Osteocyte (in vitro differentiated cells): ENCODE results near the gene FAHD2B. TPM values are rescaled to one million over a fixed set of nuclear protein-coding genes. Genes with fewer than 3 reads are reported as not detected.
"Not testable (repeated sequence)": the region's sequence is repeated elsewhere in the genome, so short reads cannot be mapped to it uniquely, and the experiment has no call there.

Experiments
- DNase-seq: peaks from one replicate; pipeline ENCODE4 v3.0.0; 2021; ENCODE audit warnings: mixed read lengths; ENCODE audit not compliant: unreplicated experiment; ENCODE audit errors: extremely low spot score
- H3K27ac Mint-ChIP-seq: one replicate; pipeline ENCODE4 v1.8.0; 2021; ENCODE audit warnings: mild to moderate bottlenecking, mixed read lengths; ENCODE audit not compliant: unreplicated experiment
- H3K27me3 Mint-ChIP-seq: one replicate; pipeline ENCODE4 v1.8.0; 2021; ENCODE audit warnings: mixed read lengths; ENCODE audit not compliant: unreplicated experiment
- H3K36me3 Mint-ChIP-seq: one replicate; pipeline ENCODE4 v1.8.0; 2021; ENCODE audit warnings: mixed read lengths; ENCODE audit not compliant: unreplicated experiment
- H3K4me1 Mint-ChIP-seq: one replicate; pipeline ENCODE4 v1.8.0; 2021; ENCODE audit warnings: mixed read lengths; ENCODE audit not compliant: unreplicated experiment
- H3K4me3 Mint-ChIP-seq: one replicate; pipeline ENCODE4 v1.8.0; 2021; ENCODE audit warnings: mild to moderate bottlenecking, moderate library complexity, mixed read lengths; ENCODE audit not compliant: unreplicated experiment
- H3K9me3 Mint-ChIP-seq: one replicate; pipeline ENCODE4 v1.8.0; 2021; ENCODE audit warnings: mixed read lengths; ENCODE audit not compliant: unreplicated experiment
- long read RNA-seq: library from polyadenylated mRNA; unstranded; transcript quantifications from one replicate; pipeline ENCODE4 v2.0.0, GENCODE V29; 2021
- total RNA-seq: library from RNA; stranded (reverse); gene quantifications from 2 replicates; pipeline ENCODE4 v1.2.1, GENCODE V29; 2021
- TF ChIP-seq, protein P1 (sequence below): fragments of 200-600 bp; sonication (generic); IDR thresholded peaks from 2 replicates; pipeline ENCODE4 v1.5.0; 2021; ENCODE audit warnings: antibody characterized with exemption, mild to moderate bottlenecking, moderate library complexity

The FAHD2B gene
- 26.1 and 27.2 TPM in 2 replicates for total RNA-seq
- long read RNA-seq, transcript FAHD2B-202 (9 exons, 1,388 nt) = major isoform, 37 of 82 reads
- long read RNA-seq, transcript FAHD2B-201 (8 exons, 1,305 nt) = minor isoform, 24 of 82 reads
- long read RNA-seq, partial matches to known transcripts = 0 of 82 reads
- long read RNA-seq, other reads (novel, unspliced or antisense) = 21 of 82 reads

- H3K9me3 Mint-ChIP-seq, H3K36me3 Mint-ChIP-seq, H3K4me1 Mint-ChIP-seq: not testable (repeated sequence)
- peaks cover 18% of the 10 kb centered on the region for H3K27me3 Mint-ChIP-seq
- DNase-seq = peak; percentile 88
- H3K4me3 Mint-ChIP-seq = peak within 1 kb of the TSS; percentile 77
- peak within 1 kb of the TSS; percentile 79 for H3K27ac Mint-ChIP-seq
Measured at GRCh38 chr2:97094772-97095611, at the start of gene FAHD2B. FAHD2B (minus strand) TSS chr2:97094882; CDS start chr2:97091706, 3,176 bp downstream.

GRCh38 chr2:97144016-97144415 lies 49.3 kb upstream of the FAHD2B start:
- H3K4me1 Mint-ChIP-seq, H3K9me3 Mint-ChIP-seq, H3K27me3 Mint-ChIP-seq, H3K4me3 Mint-ChIP-seq, DNase-seq, H3K27ac Mint-ChIP-seq: not testable (repeated sequence)
- H3K36me3 Mint-ChIP-seq = peaks cover 26% of the 10 kb centered on the region

DNA sequence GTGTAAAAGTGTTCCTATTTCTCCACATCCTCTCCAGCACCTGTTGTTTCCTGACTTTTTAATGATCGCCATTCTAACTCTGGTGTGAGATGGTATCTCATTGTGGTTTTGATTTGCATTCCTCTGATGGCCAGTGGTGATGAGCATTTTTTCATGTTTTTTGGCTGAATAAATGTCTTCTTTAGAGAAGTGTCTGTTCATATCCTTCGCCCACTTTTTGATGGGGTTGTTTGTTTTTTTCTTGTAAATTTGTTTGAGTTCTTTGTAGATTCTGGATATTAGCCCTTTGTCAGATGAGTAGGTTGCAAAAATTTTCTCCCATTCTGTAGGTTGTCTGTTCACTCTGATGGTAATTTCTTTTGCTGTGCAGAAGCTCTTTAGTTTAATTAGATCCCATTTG lies 34.4 kb upstream of the FAHD2B start:
- not testable (repeated sequence) for H3K4me3 Mint-ChIP-seq, DNase-seq
- H3K36me3 Mint-ChIP-seq = peaks cover 21% of the 10 kb centered on the region

DNA sequence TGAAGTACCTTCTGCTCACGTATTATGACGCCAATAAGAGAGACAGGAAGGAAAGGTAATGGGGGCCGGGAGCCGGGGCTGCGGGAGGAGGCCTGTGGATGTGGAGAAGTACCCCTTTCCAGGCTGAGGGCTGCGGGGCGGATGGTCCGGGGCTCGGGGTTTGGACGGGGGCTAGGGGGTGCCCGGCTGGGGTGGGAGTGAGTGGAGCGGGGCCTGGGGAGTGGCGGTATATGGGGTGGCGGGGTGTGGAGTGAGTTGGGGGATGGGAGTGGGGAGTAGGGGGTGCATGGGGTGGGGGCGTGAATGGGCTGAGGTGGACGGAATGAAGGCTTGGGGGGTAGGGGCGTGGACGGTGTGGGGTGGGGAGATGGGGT lies 19.2 kb upstream of the FAHD2B start:
- DNase-seq, H3K36me3 Mint-ChIP-seq, H3K9me3 Mint-ChIP-seq, H3K4me1 Mint-ChIP-seq: not testable (repeated sequence)
- peak overlapping the region; percentile 99 for H3K4me3 Mint-ChIP-seq
- H3K27ac Mint-ChIP-seq = peak overlapping the region; percentile 97
- peaks cover 21% of the 10 kb centered on the region for H3K27me3 Mint-ChIP-seq

More for the DNA sequence above, 34.4 kb upstream of the FAHD2B start:
- H3K27me3 Mint-ChIP-seq, H3K9me3 Mint-ChIP-seq, H3K4me1 Mint-ChIP-seq, H3K27ac Mint-ChIP-seq: not testable (repeated sequence)

DNA sequence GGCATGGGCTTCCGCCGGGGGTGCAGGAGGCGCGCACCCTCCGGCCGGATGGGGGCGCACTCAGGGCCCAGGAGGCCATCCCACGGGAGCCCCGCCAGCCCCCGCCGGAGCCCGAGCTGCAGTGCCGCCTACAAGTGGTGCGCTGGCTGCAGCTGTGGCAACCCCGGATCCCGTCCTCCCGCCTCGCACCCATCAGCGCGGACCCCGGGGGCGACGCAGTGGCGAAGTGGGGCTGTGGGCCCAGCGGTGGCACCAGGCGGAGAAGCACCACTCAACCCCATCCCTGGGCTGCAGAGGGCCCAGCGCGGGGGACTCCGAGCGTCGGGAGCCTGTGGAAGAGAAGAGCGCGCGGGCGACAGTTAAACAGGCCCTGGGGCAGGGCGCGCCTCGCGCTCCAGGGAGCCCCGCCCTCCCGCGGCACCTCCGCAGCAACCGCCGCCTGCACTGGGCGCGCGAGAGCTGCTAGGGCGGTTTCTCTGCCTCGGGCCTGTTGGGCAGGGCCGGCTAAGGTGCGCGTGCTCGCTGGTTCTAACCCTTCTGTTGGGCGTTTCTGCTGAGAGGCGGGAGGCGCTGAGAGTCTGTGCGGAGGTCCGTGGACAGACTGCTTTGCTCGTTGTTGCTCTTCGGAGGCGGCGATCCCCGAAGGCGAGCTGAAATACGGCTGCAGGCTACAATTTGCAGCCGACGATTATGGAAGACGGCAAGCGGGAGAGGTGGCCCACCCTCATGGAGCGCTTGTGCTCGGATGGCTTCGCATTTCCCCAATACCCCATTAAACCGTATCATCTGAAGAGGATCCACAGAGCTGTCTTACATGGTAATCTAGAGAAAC lies 18.6 kb upstream of the FAHD2B start, which contains the start of gene ANKRD36:
Gene ANKRD36 (plus strand): TSS at position 104 of the 832 bp plus-strand sequence. CDS start 587 bp downstream, at position 691.
- not testable (repeated sequence) for H3K4me1 Mint-ChIP-seq, H3K36me3 Mint-ChIP-seq, H3K9me3 Mint-ChIP-seq
- H3K27ac Mint-ChIP-seq = peak within 1 kb of the TSS; percentile 97
- peaks cover 27% of the 10 kb centered on the region for H3K27me3 Mint-ChIP-seq
- TF ChIP-seq, protein P1, sequence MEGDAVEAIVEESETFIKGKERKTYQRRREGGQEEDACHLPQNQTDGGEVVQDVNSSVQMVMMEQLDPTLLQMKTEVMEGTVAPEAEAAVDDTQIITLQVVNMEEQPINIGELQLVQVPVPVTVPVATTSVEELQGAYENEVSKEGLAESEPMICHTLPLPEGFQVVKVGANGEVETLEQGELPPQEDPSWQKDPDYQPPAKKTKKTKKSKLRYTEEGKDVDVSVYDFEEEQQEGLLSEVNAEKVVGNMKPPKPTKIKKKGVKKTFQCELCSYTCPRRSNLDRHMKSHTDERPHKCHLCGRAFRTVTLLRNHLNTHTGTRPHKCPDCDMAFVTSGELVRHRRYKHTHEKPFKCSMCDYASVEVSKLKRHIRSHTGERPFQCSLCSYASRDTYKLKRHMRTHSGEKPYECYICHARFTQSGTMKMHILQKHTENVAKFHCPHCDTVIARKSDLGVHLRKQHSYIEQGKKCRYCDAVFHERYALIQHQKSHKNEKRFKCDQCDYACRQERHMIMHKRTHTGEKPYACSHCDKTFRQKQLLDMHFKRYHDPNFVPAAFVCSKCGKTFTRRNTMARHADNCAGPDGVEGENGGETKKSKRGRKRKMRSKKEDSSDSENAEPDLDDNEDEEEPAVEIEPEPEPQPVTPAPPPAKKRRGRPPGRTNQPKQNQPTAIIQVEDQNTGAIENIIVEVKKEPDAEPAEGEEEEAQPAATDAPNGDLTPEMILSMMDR = peak; percentile 63
- H3K4me3 Mint-ChIP-seq = peak within 1 kb of the TSS; percentile 99
- DNase-seq = peak; percentile 94

- peaks cover 31% of the 10 kb centered on the region for H3K27me3 Mint-ChIP-seq
- not testable (repeated sequence) for H3K36me3 Mint-ChIP-seq, H3K4me1 Mint-ChIP-seq, DNase-seq, H3K9me3 Mint-ChIP-seq
- peak overlapping the region; percentile 92 for H3K27ac Mint-ChIP-seq
- TF ChIP-seq, protein P1 = peak; percentile 83
- H3K4me3 Mint-ChIP-seq = peak overlapping the region; percentile 99
Measured at GRCh38 chr2:97112320-97113049, 17.8 kb upstream of the FAHD2B start.

- H3K27ac Mint-ChIP-seq, H3K4me1 Mint-ChIP-seq, H3K4me3 Mint-ChIP-seq, DNase-seq, H3K36me3 Mint-ChIP-seq, H3K9me3 Mint-ChIP-seq: not testable (repeated sequence)
- peaks cover 34% of the 10 kb centered on the region for H3K27me3 Mint-ChIP-seq
Measured at GRCh38 chr2:97111246-97111645, 16.6 kb upstream of the FAHD2B start.

DNA sequence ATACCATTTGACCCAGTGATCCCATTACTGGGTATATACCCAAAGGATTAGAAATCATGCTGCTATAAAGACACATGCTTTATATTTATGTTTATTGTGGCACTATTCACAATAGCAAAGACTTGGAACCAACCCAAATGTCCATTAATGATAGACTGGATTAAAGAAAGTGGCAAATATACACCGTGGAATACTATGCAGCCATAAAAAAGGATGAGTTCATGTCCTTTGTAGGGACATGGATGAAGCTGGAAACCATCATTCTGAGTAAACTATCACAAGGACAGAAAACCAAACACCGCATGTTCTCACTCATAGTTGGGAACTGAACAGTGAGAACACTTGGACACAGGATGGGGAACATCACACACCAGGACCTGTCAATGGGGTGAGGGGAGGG lies 12.2 kb upstream of the FAHD2B start:
- not testable (repeated sequence) for H3K4me1 Mint-ChIP-seq, H3K9me3 Mint-ChIP-seq, H3K27ac Mint-ChIP-seq, DNase-seq, H3K4me3 Mint-ChIP-seq, H3K36me3 Mint-ChIP-seq
- peaks cover 48% of the 10 kb centered on the region for H3K27me3 Mint-ChIP-seq

GRCh38 chr2:97098786-97099372 lies 4.2 kb upstream of the FAHD2B start:
- not testable (repeated sequence) for DNase-seq, H3K4me3 Mint-ChIP-seq

More at GRCh38 chr2:97098786-97099372, 4.2 kb upstream of the FAHD2B start:
- H3K27me3 Mint-ChIP-seq = peaks cover 32% of the 10 kb centered on the region
- H3K9me3 Mint-ChIP-seq, H3K36me3 Mint-ChIP-seq, H3K4me1 Mint-ChIP-seq, H3K27ac Mint-ChIP-seq: not testable (repeated sequence)
